H1 (cell line): ENCODE data around the gene OXCT2. TPM values are rescaled to one million over a fixed set of nuclear protein-coding genes. Genes with fewer than 3 reads are reported as not detected.
"Not testable (repeated sequence)": the region's sequence is repeated elsewhere in the genome, so short reads cannot be mapped to it uniquely, and the experiment has no call there.

Experiments used
- CTCF ChIA-PET: fragments of 300-600 bp; sonication (Branson Sonifier 250); formaldehyde crosslinking; loops from one replicate; lab custom pipeline; 2021; ENCODE audit not compliant: partially characterized antibody; lab: Charles Lee
- POLR2A ChIA-PET: fragments of 300-600 bp; sonication (Branson Sonifier 250); formaldehyde crosslinking; loops from one replicate; lab custom pipeline; 2021; ENCODE audit warnings: inconsistent platforms; ENCODE audit not compliant: partially characterized antibody; lab: Charles Lee
- DNase-seq, 2 experiments: peaks; one replicate each; pipeline versions ENCODE4 v3.0.0 to v3.0.0-alpha.2; 2010 to 2022; ENCODE audit warnings: low spot score in 2 of 2, low read depth in 1 of 2, mixed read lengths in 1 of 2
- FAIRE-seq: peaks from 2 replicates; lab custom pipeline; 2011; peaks lifted over from hg19 to GRCh38; lab: Jason Lieb, UNC
- H2AFZ ChIP-seq: 2 replicates; pipeline ENCODE4 v1.8.1; 2012; ENCODE audit warnings: low read length, inconsistent platforms
- H2AK5ac ChIP-seq: 2 replicates; pipeline ENCODE4 v1.6.1; 2013; ENCODE audit warnings: low read depth, low read length
- H2BK120ac ChIP-seq: replicated peaks from 2 replicates; pipeline ENCODE3; 2013; ENCODE audit warnings: low read depth, low read length, inconsistent platforms
- H2BK12ac ChIP-seq: 2 replicates; pipeline ENCODE4 v1.6.1; 2013; ENCODE audit warnings: low read depth, low read length
- H2BK15ac ChIP-seq: 2 replicates; pipeline ENCODE4 v1.6.1; 2013; ENCODE audit warnings: low read length
- H2BK20ac ChIP-seq: 2 replicates; pipeline ENCODE4 v1.6.1; 2013; ENCODE audit warnings: low read length
- H2BK5ac ChIP-seq: 2 replicates; pipeline ENCODE4 v1.6.1; 2013; ENCODE audit warnings: low read depth, low read length
- H3K14ac ChIP-seq: 2 replicates; pipeline ENCODE4 v1.6.1; 2013; ENCODE audit warnings: inconsistent platforms; ENCODE audit not compliant: insufficient read length
- H3K18ac ChIP-seq: 2 replicates; pipeline ENCODE4 v1.6.1; 2013; ENCODE audit warnings: low read length; ENCODE audit errors: extremely low read depth
- H3K23ac ChIP-seq: 2 replicates; pipeline ENCODE4 v1.6.1; 2013; ENCODE audit warnings: inconsistent platforms; ENCODE audit not compliant: insufficient read length
- H3K23me2 ChIP-seq: 2 replicates; pipeline ENCODE4 v1.6.1; 2013; ENCODE audit warnings: low read depth, low read length
- H3K27ac ChIP-seq: 2 replicates; pipeline ENCODE4 v1.6.1; 2011; ENCODE audit warnings: low read depth, low read length, inconsistent platforms
- H3K27me3 ChIP-seq, 4 experiments: replicated peaks in 1 of 4; 1 replicate in 1 of 4; 2 replicates in 3 of 4; pipeline versions ENCODE4 v1.6.1 to v1.8.1; 2011 to 2013; ENCODE audit warnings: low read length in 3 of 4, mild to moderate bottlenecking in 3 of 4, inconsistent platforms in 2 of 4, mixed read lengths in 2 of 4, moderate library complexity in 1 of 4; ENCODE audit not compliant: control insufficient read depth in 3 of 4, insufficient read depth in 3 of 4; ENCODE audit errors: extremely low read depth in 1 of 4
- H3K36me3 ChIP-seq, 4 experiments: 2 replicates each; pipeline versions ENCODE4 v1.6.1 to v1.8.1; 2011 to 2013; ENCODE audit warnings: mild to moderate bottlenecking in 4 of 4, low read length in 3 of 4, moderate library complexity in 2 of 4, control low read depth in 1 of 4, inconsistent platforms in 1 of 4; ENCODE audit not compliant: insufficient read depth in 4 of 4, control insufficient read depth in 2 of 4
- H3K4ac ChIP-seq: replicated peaks from 2 replicates; pipeline ENCODE3; 2013; ENCODE audit warnings: low read length, low read depth, mixed read lengths, inconsistent platforms; ENCODE audit not compliant: insufficient read length
- H3K4me1 ChIP-seq, 4 experiments: replicated peaks in 1 of 4; 1 replicate in 1 of 4; 2 replicates in 3 of 4; pipeline versions ENCODE4 v1.6.1 to v1.8.1; 2011 to 2013; ENCODE audit warnings: low read length in 3 of 4, inconsistent platforms in 2 of 4, mixed read lengths in 1 of 4; ENCODE audit not compliant: insufficient read depth in 4 of 4, control insufficient read depth in 3 of 4
- H3K4me2 ChIP-seq, 2 experiments: 2 replicates each; pipeline versions ENCODE4 v1.6.1 to v1.8.1; 2011 to 2013; ENCODE audit warnings: low read depth in 2 of 2, low read length in 2 of 2, control low read depth in 1 of 2, inconsistent platforms in 1 of 2, mild to moderate bottlenecking in 1 of 2; ENCODE audit not compliant: insufficient read depth in 1 of 2
- H3K4me3 ChIP-seq, 4 experiments: fragments of 200-600, 300-600 bp in 1 of 4; sonication (generic), shearing (Covaris generic), sonication (Bioruptor Twin) in 1 of 4; 2 replicates each; pipeline versions ENCODE4 v1.5.1 to v1.8.1; 2011 to 2016; ENCODE audit warnings: low read length in 4 of 4, low read depth in 3 of 4, control low read depth in 2 of 4, inconsistent platforms in 2 of 4, mild to moderate bottlenecking in 2 of 4, mixed read lengths in 1 of 4, moderate library complexity in 1 of 4; ENCODE audit not compliant: insufficient read depth in 2 of 4; ENCODE audit errors: extremely low read depth in 1 of 4
- H3K56ac ChIP-seq: replicated peaks from 2 replicates; pipeline ENCODE3; 2013; ENCODE audit warnings: low read depth, mild to moderate bottlenecking, mixed read lengths, low read length, inconsistent platforms; ENCODE audit not compliant: insufficient read length
- H3K79me1 ChIP-seq: 2 replicates; pipeline ENCODE4 v1.6.1; 2013; ENCODE audit warnings: low read depth, low read length, control low read depth
- H3K79me2 ChIP-seq, 2 experiments: 2 replicates each; pipeline versions ENCODE4 v1.6.1 to v1.8.1; 2012 to 2013; ENCODE audit warnings: low read length in 2 of 2, mild to moderate bottlenecking in 2 of 2, inconsistent platforms in 1 of 2; ENCODE audit not compliant: insufficient read depth in 2 of 2, control insufficient read depth in 1 of 2
- H3K9ac ChIP-seq, 4 experiments: replicated peaks in 1 of 4; 1 replicate in 1 of 4; 2 replicates in 3 of 4; pipeline versions ENCODE4 v1.6.1 to v1.8.1; 2011 to 2013; ENCODE audit warnings: low read depth in 3 of 4, low read length in 3 of 4, control low read depth in 2 of 4, mild to moderate bottlenecking in 2 of 4, moderate library complexity in 2 of 4, inconsistent platforms in 1 of 4; ENCODE audit errors: extremely low read depth in 1 of 4
- H3K9me3 ChIP-seq, 2 experiments: 2 replicates each; pipeline versions ENCODE4 v1.6.1 to v1.8.1; 2012 to 2013; ENCODE audit warnings: mild to moderate bottlenecking in 2 of 2, moderate library complexity in 2 of 2, control low read depth in 1 of 2, inconsistent platforms in 1 of 2, low read depth in 1 of 2, low read length in 1 of 2, mixed read lengths in 1 of 2; ENCODE audit not compliant: insufficient read depth in 2 of 2
- H4K20me1 ChIP-seq, 2 experiments: replicated peaks in 1 of 2; 2 replicates each; pipeline versions ENCODE3 to v1.8.1; 2011 to 2013; ENCODE audit warnings: inconsistent platforms in 2 of 2, low read length in 2 of 2, mild to moderate bottlenecking in 1 of 2; ENCODE audit not compliant: insufficient read depth in 2 of 2, control insufficient read depth in 1 of 2
- H4K5ac ChIP-seq: 2 replicates; pipeline ENCODE4 v1.6.1; 2013; ENCODE audit warnings: low read length, low read depth, mixed read lengths, inconsistent platforms; ENCODE audit not compliant: insufficient read length
- H4K8ac ChIP-seq: 2 replicates; pipeline ENCODE4 v1.8.0; 2013; ENCODE audit warnings: mild to moderate bottlenecking, moderate library complexity, low read length, inconsistent platforms; ENCODE audit not compliant: insufficient read depth; ENCODE audit errors: extremely low read depth
- H4K91ac ChIP-seq: replicated peaks from 2 replicates; pipeline ENCODE3; 2013; ENCODE audit warnings: low read length, mixed read lengths, inconsistent platforms; ENCODE audit not compliant: insufficient read length
- EZH2 ChIP-seq: fragments of 200-600 bp; sonication (generic); IDR thresholded peaks from 2 replicates; pipeline ENCODE4 v1.7.1; 2012; ENCODE audit warnings: low read depth, mild to moderate bottlenecking, moderate library complexity, low read length, inconsistent platforms; ENCODE audit not compliant: severe bottlenecking
- WGBS, 2 experiments: shearing (Covaris generic) in 1 of 2; methylation state at CpG; one replicate each; pipeline versions ENCODE4 v1.1.6 to v1.1.7; 2013 to 2015; ENCODE audit warnings: low lambda C conversion rate in 2 of 2, mixed read lengths in 2 of 2, inconsistent platforms in 1 of 2, low coverage in 1 of 2, missing lambda C conversion rate in 1 of 2; ENCODE audit not compliant: insufficient replicate concordance in 2 of 2, insufficient coverage in 1 of 2, insufficient read length in 1 of 2; ENCODE audit errors: extremely low coverage in 1 of 2, missing lambda C conversion rate in 1 of 2; 5-methylcytosine and 5-hydroxymethylcytosine counted together
- polyA plus RNA-seq, 7 experiments: library from polyadenylated mRNA; depleted of rRNA in 3 of 7; stranded (reverse) in 5 of 7; unstranded in 2 of 7; fragments of >200 nt in 5 of 7; fragments of 200-250 nt in 2 of 7; gene quantifications; 1 replicate in 5 of 7; 2 replicates in 1 of 7; 4 replicates in 1 of 7; pipeline versions ENCODE4 v1.2.1 to v1.2.3, GENCODE V29; 2011 to 2013; ENCODE audit warnings: missing spikeins in 2 of 7, mixed read lengths in 2 of 7
- total RNA-seq: library from RNA; stranded (reverse); fragmentation: NEBNext Ultra II Directional; extraction: Animal tissue kit (Norgen Biotek cat#: 25700); gene quantifications from 2 replicates; pipeline ENCODE4 v1.2.1, GENCODE V29; 2021

OXCT2 gene
- total and polyA plus RNA-seq, 2 of the 8 experiments (the other 6 are each of a cell fraction or from before 2014, with no cell fraction given), result 2.6 to 2.9 TPM

DNA sequence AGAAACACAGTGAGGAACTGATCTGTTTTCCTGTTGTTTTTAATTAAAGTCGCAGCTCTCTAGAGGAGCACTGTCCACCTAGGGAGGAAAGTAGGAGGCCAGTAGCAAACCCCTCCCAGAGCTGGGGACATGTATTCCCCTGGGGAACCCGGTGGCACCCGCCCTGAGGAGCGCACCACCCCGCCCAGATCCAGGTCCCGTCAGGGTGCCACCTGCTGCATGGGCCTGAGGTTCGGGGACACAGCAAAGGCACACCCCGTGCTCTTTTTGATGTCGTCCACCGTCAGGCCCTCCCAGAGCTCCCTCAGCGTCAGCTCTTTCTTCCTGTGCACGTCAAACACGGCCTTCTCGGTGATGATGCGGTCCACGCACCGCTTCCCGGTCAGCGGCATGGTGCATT lies 1.6 kb downstream of the OXCT2 start:
- DNase-seq, H2BK120ac ChIP-seq, H3K4ac ChIP-seq, H3K23me2 ChIP-seq, H3K18ac ChIP-seq, H3K56ac ChIP-seq, H4K8ac ChIP-seq, H3K27ac ChIP-seq, FAIRE-seq, H2AK5ac ChIP-seq, H4K20me1 ChIP-seq, H3K36me3 ChIP-seq, H2BK5ac ChIP-seq, H3K9me3 ChIP-seq, H2BK12ac ChIP-seq, H3K23ac ChIP-seq, H3K4me1 ChIP-seq, H3K9ac ChIP-seq, POLR2A ChIA-PET, H3K79me2 ChIP-seq, H4K5ac ChIP-seq, H2BK15ac ChIP-seq, H2BK20ac ChIP-seq, H3K14ac ChIP-seq, H3K4me2 ChIP-seq, H4K91ac ChIP-seq, H3K4me3 ChIP-seq, H3K79me1 ChIP-seq, H2AFZ ChIP-seq: not testable (repeated sequence)
- TF ChIP-seq EZH2, result peak; percentile 4
- WGBS, 2 experiments, result 96% methylated on average over 18 of the region's 19 CpGs; no CpG with 5 or more reads in 1 of the 2 experiments
- CTCF ChIA-PET, result interaction anchor here (1.1 kb wide), 1 partner anchor 30 kb away, joined by 4 read pairs; no protein-coding TSS in a partner anchor
- peaks cover 1 to 14% (median 9%) of the 10 kb centered on the region in 4 experiments; a peak in 6 of 7 replicates for H3K27me3 ChIP-seq

DNA sequence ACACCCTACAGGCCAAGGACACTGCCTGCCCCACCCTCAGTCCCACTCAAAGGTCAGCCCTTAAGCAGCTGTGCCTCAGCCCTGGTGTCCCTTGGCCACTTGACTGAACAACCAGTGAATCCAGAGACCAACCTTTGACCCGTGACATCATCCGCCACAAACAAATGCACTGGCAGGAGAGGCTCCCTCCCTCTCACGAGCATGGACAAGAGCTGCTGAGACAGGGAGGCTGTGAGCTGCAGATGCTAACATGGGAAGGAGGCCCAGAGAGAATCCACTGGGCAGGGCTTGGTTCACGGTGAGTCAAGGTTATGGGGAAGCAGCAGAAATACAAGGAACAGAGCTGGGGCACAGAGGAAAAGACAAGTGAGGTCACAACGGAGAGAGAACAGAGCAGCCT lies 4.7 kb downstream of the OXCT2 start:
- H2BK12ac ChIP-seq, H2AFZ ChIP-seq, H4K5ac ChIP-seq, H3K9me3 ChIP-seq, DNase-seq, H4K20me1 ChIP-seq, H3K79me1 ChIP-seq, H3K18ac ChIP-seq, H2BK15ac ChIP-seq, H3K4ac ChIP-seq, H4K91ac ChIP-seq, H2BK5ac ChIP-seq, H3K4me2 ChIP-seq, H3K14ac ChIP-seq, H3K23me2 ChIP-seq, H3K27ac ChIP-seq, H2AK5ac ChIP-seq, H2BK120ac ChIP-seq, H3K4me3 ChIP-seq, H3K23ac ChIP-seq, H3K9ac ChIP-seq, POLR2A ChIA-PET, H2BK20ac ChIP-seq, H3K4me1 ChIP-seq, CTCF ChIA-PET, H3K36me3 ChIP-seq, H3K79me2 ChIP-seq, H3K56ac ChIP-seq, FAIRE-seq, H4K8ac ChIP-seq: not testable (repeated sequence)
- H3K27me3 ChIP-seq, result peaks cover 1 to 11% (median 7%) of the 10 kb centered on the region in 4 experiments; a peak in 6 of 7 replicates
- WGBS, 2 experiments, result 86% methylated on average over 1 of the region's 5 CpGs; no CpG with 5 or more reads in 1 of the 2 experiments
